MM.1S (cell line): ENCODE results near the gene RPUSD2.

Experiments used
- DNase-seq: peaks from one replicate; pipeline ENCODE4 v3.0.0-alpha.2; 2015
- H2AFZ ChIP-seq: fragments of 300-600 bp; sonication (generic); 2 replicates; pipeline ENCODE4 v1.6.0; 2016; ENCODE audit warnings: antibody characterized with exemption, low read length
- H3F3A ChIP-seq: fragments of 300-600 bp; sonication (generic); 2 replicates; pipeline ENCODE4 v1.6.1; 2016; ENCODE audit warnings: mild to moderate bottlenecking, antibody characterized with exemption, low read length, moderate library complexity, mixed read lengths; ENCODE audit not compliant: insufficient read depth
- H3K27ac ChIP-seq: fragments of 300-600 bp; sonication (generic); 2 replicates; pipeline ENCODE4 v1.5.1; 2016; ENCODE audit warnings: mild to moderate bottlenecking, low read length
- H3K27me3 ChIP-seq: fragments of 300-600 bp; sonication (generic); replicated peaks from 2 replicates; pipeline ENCODE4 v1.6.0; 2016; ENCODE audit warnings: low read length; ENCODE audit not compliant: insufficient read depth
- H3K36me3 ChIP-seq: fragments of 300-600 bp; sonication (generic); replicated peaks from 2 replicates; pipeline ENCODE4 v1.6.1; 2016; ENCODE audit warnings: mild to moderate bottlenecking, low read length, mixed read lengths; ENCODE audit not compliant: insufficient read depth
- H3K4me1 ChIP-seq: fragments of 300-600 bp; sonication (generic); 2 replicates; pipeline ENCODE4 v1.6.1; 2016; ENCODE audit warnings: low read length, mixed read lengths
- H3K4me2 ChIP-seq: fragments of 300-600 bp; sonication (generic); 2 replicates; pipeline ENCODE4 v1.6.0; 2016; ENCODE audit warnings: low read depth, low read length
- H3K4me3 ChIP-seq: fragments of 300-600 bp; sonication (generic); 2 replicates; pipeline ENCODE4 v1.5.1; 2016; ENCODE audit warnings: low read length, mixed read lengths
- H3K79me2 ChIP-seq: fragments of 300-600 bp; sonication (generic); 2 replicates; pipeline ENCODE4 v1.6.1; 2016; ENCODE audit warnings: mixed run types, low read length, mixed read lengths
- H3K9ac ChIP-seq: fragments of 300-600 bp; sonication (generic); 2 replicates; pipeline ENCODE4 v1.6.1; 2016; ENCODE audit warnings: low read length, mixed read lengths
- H3K9me2 ChIP-seq: fragments of 300-600 bp; sonication (generic); replicated peaks from 2 replicates; pipeline ENCODE4 v1.6.1; 2016; ENCODE audit warnings: mild to moderate bottlenecking, low read length, mixed read lengths; ENCODE audit not compliant: insufficient read depth
- H3K9me3 ChIP-seq: fragments of 300-600 bp; sonication (generic); replicated peaks from 2 replicates; pipeline ENCODE4 v1.6.1; 2016; ENCODE audit warnings: mild to moderate bottlenecking, low read length, mixed read lengths; ENCODE audit not compliant: insufficient read depth
- H4K20me1 ChIP-seq: fragments of 300-600 bp; sonication (generic); 2 replicates; pipeline ENCODE4 v1.6.1; 2016; ENCODE audit warnings: mild to moderate bottlenecking, low read length, moderate library complexity, mixed read lengths; ENCODE audit not compliant: insufficient read depth
- EZH2 ChIP-seq: fragments of 300-600 bp; sonication (generic); optimal IDR thresholded peaks from 2 replicates; pipeline ENCODE3; 2017; ENCODE audit warnings: low read depth, mild to moderate bottlenecking, antibody characterized with exemption, low read length, mixed read lengths
- EZH2phosphoT487 ChIP-seq: fragments of 300-600 bp; sonication (generic); IDR thresholded peaks from 2 replicates; pipeline ENCODE4 v1.6.1; 2018; ENCODE audit warnings: antibody characterized with exemption, low read length
- TF ChIP-seq, protein P1 (sequence below): fragments of 300-600 bp; sonication (generic); IDR thresholded peaks from 2 replicates; pipeline ENCODE4 v1.5.1; 2016; ENCODE audit warnings: antibody characterized with exemption, low read length, mixed read lengths

Gene RPUSD2

DNA sequence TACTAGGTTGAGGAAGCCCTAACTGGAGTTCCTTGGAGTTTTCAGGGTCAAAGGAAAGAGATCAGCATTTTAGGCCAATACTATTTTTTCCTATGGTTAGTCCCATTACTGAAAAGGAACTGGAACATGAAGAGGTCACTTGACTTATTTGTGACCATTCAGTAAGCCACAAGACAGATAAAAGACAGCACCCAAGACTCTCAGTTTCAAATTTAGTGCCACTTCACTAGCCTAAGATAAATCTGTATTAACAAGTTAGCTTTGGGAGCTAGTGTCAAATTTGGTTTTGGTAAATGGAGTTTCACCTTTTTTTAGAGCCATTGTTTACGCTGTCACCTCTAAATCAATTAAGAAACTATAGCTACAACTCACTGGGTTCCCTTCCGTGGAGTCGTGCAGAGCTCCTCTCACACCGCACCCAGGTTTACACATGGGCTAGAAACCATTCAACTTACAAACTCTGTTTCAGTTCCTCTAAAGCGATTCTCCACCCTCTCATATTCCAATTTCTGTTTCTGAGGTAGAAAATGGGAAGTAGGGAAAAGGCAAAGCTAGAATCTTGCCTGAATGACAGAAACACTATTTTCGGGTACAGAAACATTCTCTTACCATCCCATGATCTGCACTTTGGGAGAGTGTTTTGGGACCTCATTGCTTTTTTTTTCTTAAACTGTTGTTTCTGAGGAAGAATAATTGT lies 18.6 kb upstream of the RPUSD2 start:
- H3K36me3 ChIP-seq = peaks cover 10% of the 10 kb centered on the region
- H4K20me1 ChIP-seq = no peaks in the 10 kb centered on the region
- peak overlapping the region; percentile 41 for H3K9ac ChIP-seq
- peak overlapping the region; percentile 6; the same call in 1 of the 2 replicates for H3K4me3 ChIP-seq
- H3K9me3 ChIP-seq = no peaks in the 10 kb centered on the region
- peak overlapping the region; percentile 91 for H3K27ac ChIP-seq
- H3K4me1 ChIP-seq = peaks cover 73% of the 10 kb centered on the region
- peak; percentile 69 for DNase-seq
- no peaks in the 10 kb centered on the region for H3K9me2 ChIP-seq
- no peak overlapping the region for H2AFZ ChIP-seq
- peak overlapping the region; percentile 54 for H3K4me2 ChIP-seq
- peaks cover 52% of the 10 kb centered on the region for H3K79me2 ChIP-seq
- H3K27me3 ChIP-seq = no peaks in the 10 kb centered on the region
- TF ChIP-seq EZH2 (no peak), EZH2phosphoT487 (no peak)
- TF ChIP-seq, protein P1, sequence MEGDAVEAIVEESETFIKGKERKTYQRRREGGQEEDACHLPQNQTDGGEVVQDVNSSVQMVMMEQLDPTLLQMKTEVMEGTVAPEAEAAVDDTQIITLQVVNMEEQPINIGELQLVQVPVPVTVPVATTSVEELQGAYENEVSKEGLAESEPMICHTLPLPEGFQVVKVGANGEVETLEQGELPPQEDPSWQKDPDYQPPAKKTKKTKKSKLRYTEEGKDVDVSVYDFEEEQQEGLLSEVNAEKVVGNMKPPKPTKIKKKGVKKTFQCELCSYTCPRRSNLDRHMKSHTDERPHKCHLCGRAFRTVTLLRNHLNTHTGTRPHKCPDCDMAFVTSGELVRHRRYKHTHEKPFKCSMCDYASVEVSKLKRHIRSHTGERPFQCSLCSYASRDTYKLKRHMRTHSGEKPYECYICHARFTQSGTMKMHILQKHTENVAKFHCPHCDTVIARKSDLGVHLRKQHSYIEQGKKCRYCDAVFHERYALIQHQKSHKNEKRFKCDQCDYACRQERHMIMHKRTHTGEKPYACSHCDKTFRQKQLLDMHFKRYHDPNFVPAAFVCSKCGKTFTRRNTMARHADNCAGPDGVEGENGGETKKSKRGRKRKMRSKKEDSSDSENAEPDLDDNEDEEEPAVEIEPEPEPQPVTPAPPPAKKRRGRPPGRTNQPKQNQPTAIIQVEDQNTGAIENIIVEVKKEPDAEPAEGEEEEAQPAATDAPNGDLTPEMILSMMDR = no peak
- peaks cover 59% of the 10 kb centered on the region for H3F3A ChIP-seq

DNA sequence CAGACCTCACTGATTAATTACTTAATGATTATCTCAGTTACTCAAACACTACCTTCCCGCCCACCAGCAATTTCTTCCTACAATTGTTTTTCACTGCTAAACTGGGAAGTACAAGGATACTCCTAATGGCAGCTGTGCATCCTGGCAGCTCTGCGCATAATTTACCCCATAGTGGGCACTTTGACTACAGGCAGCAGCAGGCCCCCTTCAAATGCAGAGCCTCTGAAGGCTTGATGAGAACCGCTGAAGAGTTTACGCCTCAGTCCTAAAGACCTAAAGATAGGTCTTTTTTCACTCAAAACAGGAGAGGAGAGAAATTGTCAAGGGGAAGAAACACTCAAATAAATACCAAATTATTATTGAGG lies 15.0 kb upstream of the RPUSD2 start:
- Histone ChIP-seq H3K4me1 (peaks cover 65% of the 10 kb centered on the region), H3K79me2 (peaks cover 56% of the 10 kb centered on the region), H3K9me2 (no peaks in the 10 kb centered on the region), H4K20me1 (no peaks in the 10 kb centered on the region), H2AFZ (no peak overlapping the region), H3K9ac (no peak overlapping the region), H3K4me2 (no peak overlapping the region), H3K27ac (no peak overlapping the region), H3K9me3 (no peaks in the 10 kb centered on the region), H3K36me3 (peaks cover 3% of the 10 kb centered on the region; the same call in 1 of the 2 replicates), H3F3A (peaks cover 47% of the 10 kb centered on the region), H3K27me3 (no peaks in the 10 kb centered on the region), H3K4me3 (no peak overlapping the region)
- peak; percentile 2 for DNase-seq
- no peak for TF ChIP-seq EZH2phosphoT487
- TF ChIP-seq, protein P1 = no peak
- no peak for TF ChIP-seq EZH2

DNA sequence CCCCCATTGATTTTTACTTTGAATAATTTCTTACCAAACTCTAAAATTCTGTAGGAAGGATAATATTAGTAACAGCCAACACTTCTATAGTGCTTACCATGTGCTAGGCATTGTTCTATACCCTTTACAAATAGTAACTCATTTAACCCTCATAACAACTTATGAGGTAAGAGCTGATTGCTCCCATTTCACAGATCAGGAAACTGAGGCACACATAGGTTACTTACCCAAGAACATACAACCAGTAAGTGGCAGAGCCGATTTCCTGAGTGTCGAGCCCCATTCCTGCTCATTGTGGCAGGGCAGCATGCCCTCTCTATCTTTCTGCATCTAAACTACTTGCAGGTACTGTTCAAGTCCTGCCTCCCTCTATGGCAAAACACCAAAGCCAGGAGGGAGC lies 13.2 kb upstream of the RPUSD2 start:
- Histone ChIP-seq H3K9ac (no peak overlapping the region), H3K36me3 (peaks cover 3% of the 10 kb centered on the region; the same call in 1 of the 2 replicates), H3K79me2 (peaks cover 66% of the 10 kb centered on the region), H3K9me3 (no peaks in the 10 kb centered on the region), H3K9me2 (no peaks in the 10 kb centered on the region), H3K4me3 (no peak overlapping the region), H4K20me1 (no peaks in the 10 kb centered on the region), H3K4me1 (peaks cover 58% of the 10 kb centered on the region), H2AFZ (no peak overlapping the region), H3K4me2 (peak overlapping the region; percentile 3; the same call in 1 of the 2 replicates), H3K27ac (no peak overlapping the region), H3K27me3 (no peaks in the 10 kb centered on the region), H3F3A (peaks cover 46% of the 10 kb centered on the region)
- DNase-seq = peak; percentile 2
- TF ChIP-seq EZH2phosphoT487 (no peak), EZH2 (no peak)
- TF ChIP-seq, protein P1 = no peak
